MM.1S (cell line): ENCODE results near the gene NUP35.

Experiments
- EZH2 ChIP-seq: fragments of 300-600 bp; sonication (generic); optimal IDR thresholded peaks from 2 replicates; pipeline ENCODE3; 2017; ENCODE audit warnings: low read depth, mild to moderate bottlenecking, antibody characterized with exemption, low read length, mixed read lengths
- EZH2phosphoT487 ChIP-seq: fragments of 300-600 bp; sonication (generic); IDR thresholded peaks from 2 replicates; pipeline ENCODE4 v1.6.1; 2018; ENCODE audit warnings: antibody characterized with exemption, low read length
- TF ChIP-seq, protein P1 (sequence below): fragments of 300-600 bp; sonication (generic); IDR thresholded peaks from 2 replicates; pipeline ENCODE4 v1.5.1; 2016; ENCODE audit warnings: antibody characterized with exemption, low read length, mixed read lengths

- TF ChIP-seq, protein P1, sequence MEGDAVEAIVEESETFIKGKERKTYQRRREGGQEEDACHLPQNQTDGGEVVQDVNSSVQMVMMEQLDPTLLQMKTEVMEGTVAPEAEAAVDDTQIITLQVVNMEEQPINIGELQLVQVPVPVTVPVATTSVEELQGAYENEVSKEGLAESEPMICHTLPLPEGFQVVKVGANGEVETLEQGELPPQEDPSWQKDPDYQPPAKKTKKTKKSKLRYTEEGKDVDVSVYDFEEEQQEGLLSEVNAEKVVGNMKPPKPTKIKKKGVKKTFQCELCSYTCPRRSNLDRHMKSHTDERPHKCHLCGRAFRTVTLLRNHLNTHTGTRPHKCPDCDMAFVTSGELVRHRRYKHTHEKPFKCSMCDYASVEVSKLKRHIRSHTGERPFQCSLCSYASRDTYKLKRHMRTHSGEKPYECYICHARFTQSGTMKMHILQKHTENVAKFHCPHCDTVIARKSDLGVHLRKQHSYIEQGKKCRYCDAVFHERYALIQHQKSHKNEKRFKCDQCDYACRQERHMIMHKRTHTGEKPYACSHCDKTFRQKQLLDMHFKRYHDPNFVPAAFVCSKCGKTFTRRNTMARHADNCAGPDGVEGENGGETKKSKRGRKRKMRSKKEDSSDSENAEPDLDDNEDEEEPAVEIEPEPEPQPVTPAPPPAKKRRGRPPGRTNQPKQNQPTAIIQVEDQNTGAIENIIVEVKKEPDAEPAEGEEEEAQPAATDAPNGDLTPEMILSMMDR = no peak
- TF ChIP-seq EZH2phosphoT487 (no peak), EZH2 (no peak)
These were observed 62.1 kb downstream of the NUP35 start for GRCh38 chr2:183186296-183186695.
